HS-27A (cell line): ENCODE results near the gene POLR1D.

Experiments used
- DNase-seq: peaks from one replicate; pipeline ENCODE4 v3.0.0-alpha.2; 2012; ENCODE audit warnings: low read depth, missing footprints

POLR1D gene

GRCh38 chr13:27621366-27622101 lies at the start of gene POLR1D:
Gene POLR1D, plus strand, starts transcription at chr13:27621892. Its CDS starts 92 bp downstream, at chr13:27621984.
- DNase-seq: no peak

DNA sequence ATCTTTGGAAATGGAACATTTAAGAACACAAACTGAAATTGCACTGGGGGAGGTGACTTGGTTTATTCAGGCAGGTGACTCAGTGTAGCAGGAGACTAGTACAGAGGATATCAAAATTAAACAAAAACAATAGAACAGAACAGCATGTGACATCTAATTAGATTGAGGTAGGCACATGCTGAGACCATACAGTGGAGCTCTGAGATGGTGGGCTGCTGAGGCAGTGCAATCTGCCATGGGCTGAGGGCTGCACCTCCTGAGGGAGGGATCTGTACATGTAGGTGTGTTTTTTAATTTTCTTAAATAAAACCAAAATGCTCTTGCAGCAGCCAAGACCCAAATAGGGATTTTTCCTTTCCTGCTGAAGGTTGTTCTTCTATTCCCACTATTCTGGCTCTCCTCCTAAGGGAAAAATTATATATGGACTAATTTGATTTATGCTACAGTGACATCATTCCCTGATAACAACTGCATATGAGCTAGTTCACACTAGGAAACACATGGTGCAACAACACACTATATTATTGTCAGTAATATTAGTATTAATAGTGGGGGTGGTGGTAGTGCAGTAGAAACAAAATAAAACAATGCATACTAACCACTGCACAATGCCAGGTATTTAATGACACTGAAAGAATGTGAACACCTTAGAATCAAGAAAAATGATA lies 49.3 kb upstream of the POLR1D start:
- DNase-seq: no peak

GRCh38 chr13:27573265-27573664 lies 48.4 kb upstream of the POLR1D start:
- DNase-seq: no peak

GRCh38 chr13:27574661-27575060 lies 47.0 kb upstream of the POLR1D start:
- no peak for DNase-seq

DNA sequence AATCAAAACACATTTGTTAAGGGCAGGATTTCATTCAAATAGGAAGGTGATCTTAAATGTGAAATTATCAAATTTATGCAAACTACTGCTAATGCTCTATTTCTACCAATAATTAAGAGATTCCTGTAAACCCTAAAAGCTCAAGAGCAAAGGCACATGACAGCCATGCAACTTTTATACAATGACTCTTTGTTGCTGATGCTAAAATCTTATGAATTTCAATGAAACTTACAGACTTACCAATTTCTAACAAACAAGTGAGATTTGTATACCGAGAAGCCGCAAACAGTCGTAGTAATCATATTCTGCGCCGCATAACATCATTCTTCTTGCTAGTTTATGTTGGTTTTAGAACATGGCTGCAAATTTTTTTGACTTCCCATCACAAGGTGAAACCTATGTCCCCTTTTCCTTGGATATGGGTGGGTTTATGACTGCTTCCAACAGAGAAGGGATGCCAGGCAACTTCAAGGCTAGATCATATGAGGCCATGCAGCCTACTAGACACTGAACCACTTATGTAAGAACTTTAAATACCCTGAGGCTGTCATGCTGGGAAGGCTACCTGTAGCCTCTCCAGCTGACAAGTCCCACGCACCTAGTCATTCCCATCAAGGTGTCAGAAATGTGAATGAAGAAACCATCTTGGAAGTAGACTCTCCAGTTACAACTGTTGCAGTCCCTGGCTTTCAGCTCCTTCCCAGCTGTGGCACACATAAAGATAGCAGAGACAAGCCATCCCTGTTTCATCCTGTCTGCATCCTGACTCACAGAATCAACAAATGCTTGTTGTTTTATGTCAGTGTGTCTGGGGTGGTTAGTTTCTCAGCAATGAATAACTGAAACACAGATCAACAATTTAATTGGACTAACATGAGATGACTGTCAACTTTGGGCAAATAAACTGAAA lies 43.3 kb upstream of the POLR1D start:
- DNase-seq: no peak

GRCh38 chr13:27583645-27584044 lies 38.0 kb upstream of the POLR1D start:
- DNase-seq: no peak

- DNase-seq: no peak
Measured at GRCh38 chr13:27587095-27587746, 34.5 kb upstream of the POLR1D start.

DNA sequence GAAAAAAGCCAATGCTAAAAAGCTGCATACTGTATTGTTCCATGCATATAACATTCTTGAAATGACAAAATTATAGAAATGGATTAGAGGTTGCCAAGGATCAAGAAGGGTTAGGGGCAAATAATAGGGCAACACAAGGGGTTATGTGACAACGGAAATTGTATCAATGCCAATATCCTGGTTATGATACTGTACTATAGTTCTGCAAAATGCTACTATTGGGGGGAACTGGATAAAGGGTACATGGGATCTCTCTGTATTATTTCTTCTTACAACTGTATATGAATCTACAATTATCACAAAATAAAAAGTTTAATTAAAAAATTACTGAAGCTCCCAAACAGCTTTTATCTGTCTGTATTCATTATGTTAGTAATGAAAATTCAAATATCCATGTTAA lies 33.3 kb upstream of the POLR1D start:
- no peak for DNase-seq

GRCh38 chr13:27592865-27593264 lies 28.8 kb upstream of the POLR1D start:
- DNase-seq: no peak

DNA sequence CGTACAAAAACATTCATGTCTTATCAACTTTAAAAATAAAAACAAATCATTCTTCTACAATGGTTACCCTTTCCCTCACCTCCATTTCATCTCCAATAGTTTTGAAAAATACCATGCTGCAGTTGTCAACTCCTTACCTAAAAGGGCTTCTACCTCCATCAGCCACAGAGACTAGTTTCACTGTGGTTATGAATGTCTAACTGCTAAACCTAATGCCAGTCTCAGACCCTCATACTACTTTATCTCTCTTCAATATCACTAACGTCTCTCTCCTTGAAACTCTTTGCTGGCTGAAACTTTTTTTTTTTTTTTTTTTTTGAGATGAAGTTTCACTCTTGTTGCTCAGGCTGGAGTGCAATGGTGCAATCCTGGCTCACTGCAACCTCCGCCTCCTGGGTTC lies 28.4 kb upstream of the POLR1D start:
- no peak for DNase-seq

DNA sequence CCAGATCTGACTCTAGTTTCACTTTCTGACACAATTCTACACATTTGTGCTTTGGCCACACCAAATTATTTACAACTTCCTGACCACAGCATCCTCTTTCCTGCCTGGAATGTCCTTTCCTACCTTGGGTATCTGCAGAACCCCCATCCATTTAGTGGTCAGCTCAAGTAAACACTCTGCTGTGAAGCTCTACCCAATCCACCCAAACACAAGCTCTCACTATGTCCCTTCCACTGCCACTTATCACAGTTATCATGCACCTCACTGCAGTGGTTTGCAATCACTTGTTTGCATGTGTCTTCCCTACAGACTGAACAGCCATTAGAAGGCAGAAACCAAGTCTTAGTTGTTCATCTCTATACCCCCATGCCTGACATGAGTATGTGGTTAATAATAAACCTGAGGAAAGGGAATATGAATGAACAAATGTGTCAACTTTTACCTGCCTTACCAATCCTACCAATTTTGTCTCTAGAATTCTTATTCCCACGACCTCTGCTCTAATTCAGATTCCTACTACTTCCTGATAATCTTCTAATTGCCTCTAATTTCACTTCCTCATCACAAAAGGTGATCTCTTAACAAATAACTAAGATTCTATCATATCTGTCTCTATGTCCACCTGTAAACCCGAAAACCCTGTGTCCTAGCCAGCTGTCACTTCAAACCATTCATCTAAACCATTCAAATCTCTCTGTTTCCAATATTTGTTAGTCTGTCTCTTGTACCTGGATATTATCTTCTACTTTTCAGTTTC lies 26.5 kb upstream of the POLR1D start:
- DNase-seq: no peak

DNA sequence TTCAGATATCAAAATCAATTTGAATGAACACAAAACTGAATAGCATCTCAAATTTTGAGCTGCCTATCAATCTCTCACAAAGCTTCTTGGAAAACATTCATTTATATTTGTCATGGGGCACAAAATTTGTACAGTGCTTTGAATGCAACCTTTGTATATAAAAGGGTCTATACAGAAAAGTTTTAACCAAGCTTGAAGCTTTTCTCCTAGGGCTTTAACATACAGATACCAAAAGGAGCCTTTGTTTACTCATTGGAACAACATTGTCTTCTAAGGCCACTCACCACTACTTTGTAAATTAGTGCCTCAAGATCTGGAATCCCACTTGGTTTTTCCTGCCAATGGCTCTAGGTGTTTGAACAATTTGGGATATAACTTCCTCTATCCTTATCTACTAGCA lies 22.6 kb upstream of the POLR1D start:
- DNase-seq: no peak

DNA sequence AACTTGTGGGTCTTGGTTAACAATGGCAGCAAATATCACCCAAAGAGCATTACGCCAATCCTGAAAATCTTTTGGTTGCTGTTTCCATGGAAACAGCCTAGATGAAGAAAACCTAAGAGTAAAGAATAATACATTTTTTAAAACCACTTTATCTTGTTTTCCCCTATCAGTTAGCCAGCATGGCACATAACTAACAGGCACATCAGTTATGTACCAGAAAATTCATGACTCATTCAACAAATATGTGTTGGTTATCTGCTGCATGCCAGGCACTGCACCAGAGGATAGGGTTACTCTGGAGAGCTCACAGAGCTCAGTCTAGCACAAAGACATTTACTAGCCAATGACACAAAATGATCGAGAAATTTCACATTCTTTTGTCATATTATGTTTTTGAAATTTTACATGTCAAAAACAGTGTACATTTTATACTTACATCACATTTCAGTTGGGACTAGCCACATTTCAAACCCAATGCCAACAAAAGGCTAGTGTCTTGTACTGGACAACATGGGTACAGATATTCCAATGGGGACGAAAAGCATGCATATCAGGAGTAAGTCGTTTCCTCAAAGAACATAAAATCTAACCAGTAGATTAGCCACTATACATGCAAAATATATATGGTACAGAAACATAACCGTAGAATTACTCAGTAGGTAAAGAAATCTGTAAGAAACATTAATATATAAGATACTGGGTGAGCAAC lies 21.7 kb upstream of the POLR1D start:
- DNase-seq: no peak

DNA sequence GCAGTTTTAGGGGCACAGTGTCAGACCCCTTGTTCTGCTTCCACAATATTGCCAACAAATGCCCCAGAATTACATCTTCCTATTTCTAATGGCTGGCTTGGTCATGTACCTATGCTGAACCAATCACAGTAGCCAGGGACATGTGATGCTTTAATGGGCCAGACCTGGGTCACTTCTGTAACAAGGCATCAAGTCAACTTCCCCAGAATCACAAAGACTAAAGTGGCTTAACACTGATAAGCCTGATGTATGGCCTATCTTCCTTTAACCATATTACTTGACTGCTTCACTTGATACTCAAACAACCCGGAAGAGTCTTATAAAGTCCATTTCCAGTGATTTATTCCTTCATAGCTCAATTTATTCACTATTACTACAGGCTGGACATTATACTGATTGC lies 21.0 kb upstream of the POLR1D start:
- no peak for DNase-seq

- no peak for DNase-seq
Measured at GRCh38 chr13:27601208-27601607, 20.5 kb upstream of the POLR1D start.

GRCh38 chr13:27601803-27602202 lies 19.9 kb upstream of the POLR1D start:
- DNase-seq: no peak

DNA sequence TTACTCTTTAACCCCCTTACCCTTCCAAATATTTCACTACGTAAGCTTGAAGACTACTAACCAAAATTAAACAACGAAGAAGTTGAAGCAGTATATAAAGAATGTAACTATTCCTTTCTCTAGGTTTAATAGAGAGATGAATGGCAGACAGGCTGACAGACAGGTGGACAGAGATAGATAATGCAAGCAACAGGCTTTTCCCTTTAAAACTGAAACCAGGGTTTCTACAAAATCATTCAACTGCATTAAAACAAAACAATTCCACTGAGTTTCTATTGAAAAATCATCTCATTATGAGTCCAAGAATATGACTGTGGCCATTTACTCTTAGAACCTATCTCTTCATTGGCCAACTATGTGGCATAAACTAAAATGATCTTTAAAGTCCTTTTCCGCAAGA lies 16.6 kb upstream of the POLR1D start:
- DNase-seq: no peak

GRCh38 chr13:27605610-27606200 lies 16.0 kb upstream of the POLR1D start:
- DNase-seq: no peak

GRCh38 chr13:27607125-27607524 lies 14.6 kb upstream of the POLR1D start:
- no peak for DNase-seq

- no peak for DNase-seq
Measured at GRCh38 chr13:27613628-27614027, 8.1 kb upstream of the POLR1D start.
